ENCODE measurements around the gene RALGAPA2. TPM values are rescaled to one million over a fixed set of nuclear protein-coding genes. Genes with fewer than 3 reads are reported as not detected.

Gene RALGAPA2
- 7.9 TPM for polyA plus RNA-seq (2013, experiment 1 of 2)
- polyA plus RNA-seq (2013, experiment 2 of 2), result 6.2 TPM

- H3K27ac ChIP-seq (ENCODE audit: low read depth, low read length, severe bottlenecking), result peak within 1 kb of the TSS; percentile 92
These were observed at the start of gene RALGAPA2 for GRCh38 chr20:20712474-20713243. TSS of gene RALGAPA2 (minus strand) at chr20:20712644. CDS start at chr20:20712480, 164 bp downstream.

GRCh38 chr20:20761301-20761700, 48.9 kb upstream of the RALGAPA2 start:
- Histone ChIP-seq H3K27ac (ENCODE audit: low read depth, low read length, severe bottlenecking) (no peak overlapping the region), H3K9me3 (ENCODE audit: control insufficient read depth, low read length) (no peaks in the 10 kb centered on the region), H3K4me3 (ENCODE audit: extremely low read depth, insufficient read depth, low read length, poor library complexity, severe bottlenecking) (no peak overlapping the region), H3K36me3 (ENCODE audit: control insufficient read depth, insufficient read depth, low read length) (no peaks in the 10 kb centered on the region), H3K4me1 (ENCODE audit: control insufficient read depth, insufficient read depth, low read length, poor library complexity, severe bottlenecking) (no peaks in the 10 kb centered on the region)
- WGBS, 2 experiments (ENCODE audit: insufficient coverage in 2 of 2), result 78 to 80% methylated on average over 1 of the region's 1 CpG

More at GRCh38 chr20:20712474-20713243, at the start of gene RALGAPA2:
- Histone ChIP-seq H3K4me1 (ENCODE audit: control insufficient read depth, insufficient read depth, low read length, poor library complexity, severe bottlenecking) (no peaks in the 10 kb centered on the region), H3K4me3 (ENCODE audit: extremely low read depth, insufficient read depth, low read length, poor library complexity, severe bottlenecking) (peak within 1 kb of the TSS; percentile 82), H3K36me3 (ENCODE audit: control insufficient read depth, insufficient read depth, low read length) (no peaks in the 10 kb centered on the region), H3K9me3 (ENCODE audit: control insufficient read depth, low read length) (no peaks in the 10 kb centered on the region)
- 1% methylated on average over 66 to 74 of the region's 87 CpGs for WGBS, 2 experiments (ENCODE audit: insufficient coverage in 2 of 2)

GRCh38 chr20:20759132-20759531, 46.7 kb upstream of the RALGAPA2 start:
- no peaks in the 10 kb centered on the region for H3K36me3 ChIP-seq (ENCODE audit: control insufficient read depth, insufficient read depth, low read length)
- no peaks in the 10 kb centered on the region for H3K4me1 ChIP-seq (ENCODE audit: control insufficient read depth, insufficient read depth, low read length, poor library complexity, severe bottlenecking)
- peak overlapping the region; percentile 5 for H3K27ac ChIP-seq (ENCODE audit: low read depth, low read length, severe bottlenecking)
- H3K9me3 ChIP-seq (ENCODE audit: control insufficient read depth, low read length), result no peaks in the 10 kb centered on the region
- no peak overlapping the region for H3K4me3 ChIP-seq (ENCODE audit: extremely low read depth, insufficient read depth, low read length, poor library complexity, severe bottlenecking)
- 85 to 100% methylated on average over 5 to 6 of the region's 6 CpGs for WGBS, 2 experiments (ENCODE audit: insufficient coverage in 2 of 2)

- Histone ChIP-seq H3K9me3 (ENCODE audit: control insufficient read depth, low read length) (no peaks in the 10 kb centered on the region), H3K4me1 (ENCODE audit: control insufficient read depth, insufficient read depth, low read length, poor library complexity, severe bottlenecking) (no peaks in the 10 kb centered on the region), H3K36me3 (ENCODE audit: control insufficient read depth, insufficient read depth, low read length) (no peaks in the 10 kb centered on the region), H3K4me3 (ENCODE audit: extremely low read depth, insufficient read depth, low read length, poor library complexity, severe bottlenecking) (no peak overlapping the region), H3K27ac (ENCODE audit: low read depth, low read length, severe bottlenecking) (no peak overlapping the region)
- 92 to 100% methylated on average over 3 to 5 of the region's 6 CpGs for WGBS, 2 experiments (ENCODE audit: insufficient coverage in 2 of 2)
These were observed 43.4 kb upstream of the RALGAPA2 start for GRCh38 chr20:20755674-20756319.

GRCh38 chr20:20755231-20755630, 42.8 kb upstream of the RALGAPA2 start:
- WGBS, 2 experiments (ENCODE audit: insufficient coverage in 2 of 2), result 83 to 86% methylated on average over 1 to 2 of the region's 4 CpGs
- Histone ChIP-seq H3K4me1 (ENCODE audit: control insufficient read depth, insufficient read depth, low read length, poor library complexity, severe bottlenecking) (no peaks in the 10 kb centered on the region), H3K4me3 (ENCODE audit: extremely low read depth, insufficient read depth, low read length, poor library complexity, severe bottlenecking) (no peak overlapping the region), H3K27ac (ENCODE audit: low read depth, low read length, severe bottlenecking) (no peak overlapping the region), H3K9me3 (ENCODE audit: control insufficient read depth, low read length) (no peaks in the 10 kb centered on the region), H3K36me3 (ENCODE audit: control insufficient read depth, insufficient read depth, low read length) (no peaks in the 10 kb centered on the region)

- Histone ChIP-seq H3K9me3 (ENCODE audit: control insufficient read depth, low read length) (no peaks in the 10 kb centered on the region), H3K27ac (ENCODE audit: low read depth, low read length, severe bottlenecking) (no peak overlapping the region), H3K4me3 (ENCODE audit: extremely low read depth, insufficient read depth, low read length, poor library complexity, severe bottlenecking) (no peak overlapping the region), H3K36me3 (ENCODE audit: control insufficient read depth, insufficient read depth, low read length) (no peaks in the 10 kb centered on the region), H3K4me1 (ENCODE audit: control insufficient read depth, insufficient read depth, low read length, poor library complexity, severe bottlenecking) (no peaks in the 10 kb centered on the region)
- WGBS, 2 experiments (ENCODE audit: insufficient coverage in 2 of 2), result 88 to 90% methylated on average over 1 to 3 of the region's 3 CpGs
These were observed 42.3 kb upstream of the RALGAPA2 start for GRCh38 chr20:20754714-20755113.

- Histone ChIP-seq H3K36me3 (ENCODE audit: control insufficient read depth, insufficient read depth, low read length) (no peaks in the 10 kb centered on the region), H3K4me1 (ENCODE audit: control insufficient read depth, insufficient read depth, low read length, poor library complexity, severe bottlenecking) (no peaks in the 10 kb centered on the region), H3K4me3 (ENCODE audit: extremely low read depth, insufficient read depth, low read length, poor library complexity, severe bottlenecking) (no peak overlapping the region), H3K9me3 (ENCODE audit: control insufficient read depth, low read length) (peaks cover 16% of the 10 kb centered on the region), H3K27ac (ENCODE audit: low read depth, low read length, severe bottlenecking) (no peak overlapping the region)
- 80% methylated on average over 2 of the region's 5 CpGs for WGBS, 2 experiments (ENCODE audit: insufficient coverage in 2 of 2)
These were observed 40.3 kb upstream of the RALGAPA2 start for GRCh38 chr20:20752712-20753111.

GRCh38 chr20:20747298-20747697, 34.9 kb upstream of the RALGAPA2 start:
- WGBS, 2 experiments (ENCODE audit: insufficient coverage in 2 of 2), result 71 to 80% methylated on average over 1 of the region's 1 CpG
- Histone ChIP-seq H3K9me3 (ENCODE audit: control insufficient read depth, low read length) (peaks cover 16% of the 10 kb centered on the region), H3K36me3 (ENCODE audit: control insufficient read depth, insufficient read depth, low read length) (no peaks in the 10 kb centered on the region), H3K4me1 (ENCODE audit: control insufficient read depth, insufficient read depth, low read length, poor library complexity, severe bottlenecking) (no peaks in the 10 kb centered on the region), H3K4me3 (ENCODE audit: extremely low read depth, insufficient read depth, low read length, poor library complexity, severe bottlenecking) (no peak overlapping the region), H3K27ac (ENCODE audit: low read depth, low read length, severe bottlenecking) (no peak overlapping the region)

- Histone ChIP-seq H3K27ac (ENCODE audit: low read depth, low read length, severe bottlenecking) (peak overlapping the region; percentile 83), H3K36me3 (ENCODE audit: control insufficient read depth, insufficient read depth, low read length) (no peaks in the 10 kb centered on the region), H3K9me3 (ENCODE audit: control insufficient read depth, low read length) (peaks cover 14% of the 10 kb centered on the region), H3K4me3 (ENCODE audit: extremely low read depth, insufficient read depth, low read length, poor library complexity, severe bottlenecking) (no peak overlapping the region), H3K4me1 (ENCODE audit: control insufficient read depth, insufficient read depth, low read length, poor library complexity, severe bottlenecking) (no peaks in the 10 kb centered on the region)
- WGBS, 2 experiments (ENCODE audit: insufficient coverage in 2 of 2), result 98 to 100% methylated on average over 3 to 4 of the region's 5 CpGs
These were observed 31.8 kb upstream of the RALGAPA2 start for GRCh38 chr20:20744170-20744725.

- H3K9me3 ChIP-seq (ENCODE audit: control insufficient read depth, low read length), result peaks cover 7% of the 10 kb centered on the region
- H3K4me1 ChIP-seq (ENCODE audit: control insufficient read depth, insufficient read depth, low read length, poor library complexity, severe bottlenecking), result no peaks in the 10 kb centered on the region
- WGBS, 2 experiments (ENCODE audit: insufficient coverage in 2 of 2), result 22 to 25% methylated on average over 13 to 15 of the region's 15 CpGs
- no peak overlapping the region for H3K4me3 ChIP-seq (ENCODE audit: extremely low read depth, insufficient read depth, low read length, poor library complexity, severe bottlenecking)
- no peaks in the 10 kb centered on the region for H3K36me3 ChIP-seq (ENCODE audit: control insufficient read depth, insufficient read depth, low read length)
- H3K27ac ChIP-seq (ENCODE audit: low read depth, low read length, severe bottlenecking), result peak overlapping the region; percentile 83
These were observed 31.2 kb upstream of the RALGAPA2 start for GRCh38 chr20:20743511-20744169.

All from mesodermal cell (in vitro differentiated cells).